ENCODE results near the gene C19orf33. TPM values are rescaled to one million over a fixed set of nuclear protein-coding genes. Genes with fewer than 3 reads are reported as not detected.

Gene C19orf33
- total RNA-seq, 4 donors from 2014 or later = 5.8 to 7.0 TPM; not detected in 2

GRCh38 chr19:38320969-38321339 lies 16.9 kb downstream of the C19orf33 start:
- H3K27me3 ChIP-seq = peaks cover 0 to 14% (median 4%) of the 10 kb centered on the region in 3 donors
- no peaks in the 10 kb centered on the region for H3K9me3 ChIP-seq
- in situ Hi-C loops (cut with MboI; ENCODE audit: low sequenced_read_pairs in 4 of 4) (no loop called here), intact Hi-C loops (cut with DNase I; ENCODE audit: low total_unique reads) (no loop called here)
- H3K4me1 ChIP-seq = peaks cover 3 to 9% of the 10 kb centered on the region in 2 donors
- TF ChIP-seq, protein P1, sequence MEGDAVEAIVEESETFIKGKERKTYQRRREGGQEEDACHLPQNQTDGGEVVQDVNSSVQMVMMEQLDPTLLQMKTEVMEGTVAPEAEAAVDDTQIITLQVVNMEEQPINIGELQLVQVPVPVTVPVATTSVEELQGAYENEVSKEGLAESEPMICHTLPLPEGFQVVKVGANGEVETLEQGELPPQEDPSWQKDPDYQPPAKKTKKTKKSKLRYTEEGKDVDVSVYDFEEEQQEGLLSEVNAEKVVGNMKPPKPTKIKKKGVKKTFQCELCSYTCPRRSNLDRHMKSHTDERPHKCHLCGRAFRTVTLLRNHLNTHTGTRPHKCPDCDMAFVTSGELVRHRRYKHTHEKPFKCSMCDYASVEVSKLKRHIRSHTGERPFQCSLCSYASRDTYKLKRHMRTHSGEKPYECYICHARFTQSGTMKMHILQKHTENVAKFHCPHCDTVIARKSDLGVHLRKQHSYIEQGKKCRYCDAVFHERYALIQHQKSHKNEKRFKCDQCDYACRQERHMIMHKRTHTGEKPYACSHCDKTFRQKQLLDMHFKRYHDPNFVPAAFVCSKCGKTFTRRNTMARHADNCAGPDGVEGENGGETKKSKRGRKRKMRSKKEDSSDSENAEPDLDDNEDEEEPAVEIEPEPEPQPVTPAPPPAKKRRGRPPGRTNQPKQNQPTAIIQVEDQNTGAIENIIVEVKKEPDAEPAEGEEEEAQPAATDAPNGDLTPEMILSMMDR (IDR thresholded peaks at IDR 0.05 in 4 of 5, conservative IDR thresholded peaks at IDR 0.05 in 1 of 5) = no peak
- TF ChIP-seq POLR2A (IDR thresholded peaks at IDR 0.05) = no peak
- H3K36me3 ChIP-seq = no peaks in the 10 kb centered on the region
- no peak for DNase-seq
- no peak overlapping the region for H3K27ac ChIP-seq
- no peak for ATAC-seq
- no peak overlapping the region for H3K4me3 ChIP-seq

DNA sequence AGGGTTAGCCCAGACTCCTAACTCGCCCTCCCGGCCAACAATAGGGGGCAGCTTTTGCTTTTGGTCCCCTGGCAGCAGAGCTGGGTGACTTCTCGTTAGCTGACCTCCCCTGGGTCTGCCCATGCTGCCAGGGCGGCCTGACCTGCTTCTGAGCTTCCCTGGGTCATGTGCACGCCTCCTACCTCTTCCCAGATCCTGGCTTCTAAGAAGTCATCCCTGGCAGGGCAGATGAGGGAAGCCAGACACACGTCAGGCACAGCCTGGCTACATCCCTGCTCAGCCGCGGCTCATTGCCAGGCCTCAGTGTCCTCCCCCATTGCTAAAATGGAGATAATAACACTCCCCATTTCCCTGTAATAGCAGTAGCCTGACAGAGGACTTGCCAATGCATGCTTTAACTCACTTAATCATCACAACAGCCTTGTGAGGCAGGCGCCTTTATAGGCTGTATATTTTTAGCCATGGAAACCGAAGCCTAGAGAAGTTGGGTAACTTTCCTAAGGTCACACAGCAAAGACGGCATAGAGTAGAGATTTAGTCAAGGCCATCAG lies 17.7 kb downstream of the C19orf33 start:
- intact Hi-C loops (cut with DNase I; ENCODE audit: low total_unique reads) (no loop called here), in situ Hi-C loops (cut with MboI; ENCODE audit: low sequenced_read_pairs in 4 of 4) (no loop called here)
- Histone ChIP-seq H3K27ac (no peak overlapping the region), H3K27me3 (peaks cover 0 to 14% (median 4%) of the 10 kb centered on the region in 3 donors), H3K4me3 (no peak overlapping the region), H3K4me1 (peaks cover 0 to 4% of the 10 kb centered on the region in 2 donors), H3K36me3 (no peaks in the 10 kb centered on the region), H3K9me3 (no peaks in the 10 kb centered on the region)
- DNase-seq (no peak), ATAC-seq (no peak)
- TF ChIP-seq, protein P1 (IDR thresholded peaks at IDR 0.05 in 4 of 5, conservative IDR thresholded peaks at IDR 0.05 in 1 of 5) = no peak
- no peak for TF ChIP-seq POLR2A (IDR thresholded peaks at IDR 0.05)

GRCh38 chr19:38323291-38323690 lies 19.2 kb downstream of the C19orf33 start:
- H3K27ac ChIP-seq = no peak overlapping the region
- ATAC-seq (no peak), DNase-seq (no peak)
- H3K27me3 ChIP-seq = peaks cover 0 to 14% (median 4%) of the 10 kb centered on the region in 3 donors
- TF ChIP-seq POLR2A (IDR thresholded peaks at IDR 0.05) = no peak
- intact Hi-C loops (cut with DNase I; ENCODE audit: low total_unique reads) = no loop called here
- in situ Hi-C loops (cut with MboI; ENCODE audit: low sequenced_read_pairs in 4 of 4) = no loop called here
- no peak overlapping the region for H3K4me3 ChIP-seq
- H3K9me3 ChIP-seq = no peaks in the 10 kb centered on the region
- H3K36me3 ChIP-seq = no peaks in the 10 kb centered on the region
- peaks cover 0 to 4% of the 10 kb centered on the region in 2 donors for H3K4me1 ChIP-seq

- peaks cover 0 to 14% (median 4%) of the 10 kb centered on the region in 3 donors for H3K27me3 ChIP-seq
- no peak overlapping the region for H3K27ac ChIP-seq
- no peaks in the 10 kb centered on the region for H3K36me3 ChIP-seq
- ATAC-seq (no peak), DNase-seq (no peak)
- no peak overlapping the region for H3K4me3 ChIP-seq
- H3K4me1 ChIP-seq = peaks cover 0 to 4% of the 10 kb centered on the region in 2 donors
- TF ChIP-seq, protein P1 (IDR thresholded peaks at IDR 0.05 in 4 of 5, conservative IDR thresholded peaks at IDR 0.05 in 1 of 5) = no peak
- no peak for TF ChIP-seq POLR2A (IDR thresholded peaks at IDR 0.05)
- intact Hi-C loops (cut with DNase I; ENCODE audit: low total_unique reads) (no loop called here), in situ Hi-C loops (cut with MboI; ENCODE audit: low sequenced_read_pairs in 4 of 4) (no loop called here)
- no peaks in the 10 kb centered on the region for H3K9me3 ChIP-seq
Observed at GRCh38 chr19:38324431-38324830, 20.4 kb downstream of the C19orf33 start.

DNA sequence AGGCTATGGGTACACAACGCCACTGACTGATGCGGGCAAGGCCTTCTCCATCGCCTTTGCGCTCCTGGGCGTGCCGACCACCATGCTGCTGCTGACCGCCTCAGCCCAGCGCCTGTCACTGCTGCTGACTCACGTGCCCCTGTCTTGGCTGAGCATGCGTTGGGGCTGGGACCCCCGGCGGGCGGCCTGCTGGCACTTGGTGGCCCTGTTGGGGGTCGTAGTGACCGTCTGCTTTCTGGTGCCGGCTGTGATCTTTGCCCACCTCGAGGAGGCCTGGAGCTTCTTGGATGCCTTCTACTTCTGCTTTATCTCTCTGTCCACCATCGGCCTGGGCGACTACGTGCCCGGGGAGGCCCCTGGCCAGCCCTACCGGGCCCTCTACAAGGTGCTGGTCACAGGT lies 22.5 kb downstream of the C19orf33 start:
- Histone ChIP-seq H3K9me3 (no peaks in the 10 kb centered on the region), H3K36me3 (no peaks in the 10 kb centered on the region), H3K4me3 (no peak overlapping the region), H3K27me3 (peaks cover 0 to 2% (median 0%) of the 10 kb centered on the region in 3 donors), H3K4me1 (no peaks in the 10 kb centered on the region), H3K27ac (no peak overlapping the region)
- in situ Hi-C loops (cut with MboI; ENCODE audit: low sequenced_read_pairs in 4 of 4) = loop anchor here (25.0 kb wide), 2 partner anchors 189 to 414 kb away; partner anchors contain the start of genes SIPA1L3 (in 4 of the 4) and WDR87 (in 4 of the 4)
- TF ChIP-seq, protein P1 (IDR thresholded peaks at IDR 0.05 in 4 of 5, conservative IDR thresholded peaks at IDR 0.05 in 1 of 5) = no peak
- TF ChIP-seq POLR2A (IDR thresholded peaks at IDR 0.05) = no peak
- DNase-seq = no peak
- intact Hi-C loops (cut with DNase I; ENCODE audit: low total_unique reads) = no loop called here
- ATAC-seq = no peak

All from gastrocnemius medialis (tissue), 4 donors.